GM12878 (cell line): Measurements from ENCODE around the gene NR2E3. TPM values are rescaled to one million over a fixed set of nuclear protein-coding genes. Genes with fewer than 3 reads are reported as not detected.

Experiments
- ATAC-seq: fragments of 200-7000 bp; cut with Tn5 transposase; 3 replicates; pipeline ENCODE4 v1.9.1; 2020; ENCODE audit warnings: mild to moderate bottlenecking, moderate library complexity
- BruUV-seq: library from RNA; stranded (reverse); fragments of 400-500 nt; replicated peaks from 2 replicates; lab custom pipeline; 2021; lab: Mats Ljungman, UMichigan
- CTCF ChIA-PET: fragments of 300-600 bp; sonication (Branson Sonifier 250); formaldehyde crosslinking; extraction: SDS; loops from one replicate; lab custom pipeline; 2021; ENCODE audit warnings: inconsistent platforms; lab: Yijun Ruan, JAX
- POLR2A ChIA-PET: fragments of 350-600 bp; formaldehyde crosslinking; extraction: SDS; loops from one replicate; lab custom pipeline; 2021; ENCODE audit warnings: inconsistent platforms; lab: Charles Lee
- RAD21 ChIA-PET: fragments of 300-600 bp; sonication (Branson Sonifier 250); formaldehyde crosslinking; loops from one replicate; lab custom pipeline; 2023; ENCODE audit warnings: antibody characterized with exemption; ENCODE audit not compliant: unreplicated experiment; lab: Charles Lee
- SMC1A ChIA-PET: fragments of 300-600 bp; sonication (Branson Sonifier 250); formaldehyde crosslinking; loops from one replicate; lab custom pipeline; 2023; ENCODE audit not compliant: unreplicated experiment, uncharacterized antibody; lab: Charles Lee
- DNase-seq: peaks from one replicate; pipeline ENCODE4 v3.0.0-alpha.2; 2011; ENCODE audit warnings: low read depth, low spot score
- FAIRE-seq: peaks from 3 replicates; lab custom pipeline; 2011; peaks lifted over from hg19 to GRCh38; lab: Jason Lieb, UNC
- H2AFZ ChIP-seq: 2 replicates; pipeline ENCODE4 v1.6.0; 2011; ENCODE audit warnings: low read depth, low read length, control low read depth; ENCODE audit not compliant: control insufficient read depth
- H3K27ac ChIP-seq: 2 replicates; pipeline ENCODE4 v1.5.1; 2011; ENCODE audit warnings: control low read depth; ENCODE audit not compliant: control insufficient read depth, insufficient read depth
- H3K27me3 ChIP-seq, 2 experiments: replicated peaks in 1 of 2; 2 replicates each; pipeline versions ENCODE4 v1.6.0 to v1.6.1; 2011; ENCODE audit warnings: low read length in 1 of 2; ENCODE audit not compliant: control insufficient read depth in 2 of 2, insufficient read depth in 2 of 2
- H3K36me3 ChIP-seq, 2 experiments: 2 replicates each; pipeline ENCODE4 v1.5.1; 2011; ENCODE audit warnings: low read length in 1 of 2; ENCODE audit not compliant: control insufficient read depth in 2 of 2, insufficient read depth in 2 of 2
- H3K4me1 ChIP-seq: 2 replicates; pipeline ENCODE4 v1.6.1; 2011; ENCODE audit warnings: mild to moderate bottlenecking, low read length, moderate library complexity, mixed read lengths; ENCODE audit not compliant: control insufficient read depth, insufficient read depth
- H3K4me2 ChIP-seq: 2 replicates; pipeline ENCODE4 v1.6.0; 2011; ENCODE audit warnings: control low read depth; ENCODE audit not compliant: control insufficient read depth, insufficient read depth
- H3K4me3 ChIP-seq: fragments of 200-600 bp; sonication (generic); 2 replicates; pipeline ENCODE4 v1.5.1; 2016
- H3K79me2 ChIP-seq: 2 replicates; pipeline ENCODE4 v1.6.0; 2011; ENCODE audit warnings: low read length; ENCODE audit not compliant: control insufficient read depth, insufficient read depth
- H3K9ac ChIP-seq: 2 replicates; pipeline ENCODE4 v1.8.0; 2011; ENCODE audit warnings: low read length, control low read depth, mixed read lengths; ENCODE audit not compliant: control insufficient read depth, insufficient read depth
- H3K9me3 ChIP-seq: replicated peaks from 3 replicates; pipeline ENCODE4 v1.5.1; 2011; ENCODE audit warnings: mild to moderate bottlenecking, low read length; ENCODE audit not compliant: control insufficient read depth, insufficient read depth
- H4K20me1 ChIP-seq: 2 replicates; pipeline ENCODE4 v1.6.0; 2011; ENCODE audit not compliant: control insufficient read depth, insufficient read depth
- CREM ChIP-seq: IDR thresholded peaks from 2 replicates; pipeline ENCODE4 v1.6.1; 2014; ENCODE audit warnings: antibody characterized with exemption, low read depth
- DPF2 ChIP-seq: fragments of 450-650 bp; IDR thresholded peaks from 2 replicates; pipeline ENCODE4 v1.6.1; 2017; ENCODE audit warnings: mild to moderate bottlenecking
- IKZF1 ChIP-seq: fragments of 450-650 bp; conservative IDR thresholded peaks from 2 replicates; pipeline ENCODE4 v1.6.1; 2017; ENCODE audit warnings: antibody characterized with exemption, mild to moderate bottlenecking
- KLF5 ChIP-seq: fragments of 450-650 bp; IDR thresholded peaks from 2 replicates; pipeline ENCODE4 v1.6.1; 2014; ENCODE audit warnings: mild to moderate bottlenecking; ENCODE audit not compliant: partially characterized antibody
- LARP7 ChIP-seq: fragments of 450-650 bp; IDR thresholded peaks from 2 replicates; pipeline ENCODE4 v1.6.1; 2017; ENCODE audit warnings: mild to moderate bottlenecking
- MYC ChIP-seq: IDR thresholded peaks from 2 replicates; pipeline ENCODE4 v1.6.1; 2011; ENCODE audit warnings: mild to moderate bottlenecking, low read length, moderate library complexity, inconsistent platforms; ENCODE audit not compliant: insufficient read depth, insufficient replicate concordance, insufficient read length, severe bottlenecking
- NBN ChIP-seq: fragments of 450-650 bp; IDR thresholded peaks from 2 replicates; pipeline ENCODE4 v1.6.1; 2016
- NFIC ChIP-seq: IDR thresholded peaks from 2 replicates; pipeline ENCODE4 v1.6.1; 2012; ENCODE audit warnings: low read depth, mild to moderate bottlenecking, inconsistent platforms, low read length, moderate library complexity
- PAX5 ChIP-seq: IDR thresholded peaks from 2 replicates; pipeline ENCODE4 v1.6.1; 2011; ENCODE audit warnings: low read depth, low read length, borderline replicate concordance
- POLR2AphosphoS2 ChIP-seq: IDR thresholded peaks from 2 replicates; pipeline ENCODE4 v1.6.1; 2011; ENCODE audit warnings: low read depth, mild to moderate bottlenecking, low read length, improper control_type of control experiment, moderate library complexity
- RCOR1 ChIP-seq: conservative IDR thresholded peaks from 2 replicates; pipeline ENCODE4 v1.6.1; 2012; ENCODE audit warnings: low read depth, low read length, improper control_type of control experiment
- RUNX3 ChIP-seq: IDR thresholded peaks from 2 replicates; pipeline ENCODE4 v1.6.1; 2012; ENCODE audit warnings: low read length, inconsistent platforms
- SMAD1 ChIP-seq: fragments of 450-650 bp; IDR thresholded peaks from 2 replicates; pipeline ENCODE4 v1.6.1; 2018; ENCODE audit warnings: mild to moderate bottlenecking, low read depth; ENCODE audit not compliant: partially characterized antibody
- SMAD5 ChIP-seq: IDR thresholded peaks from 2 replicates; pipeline ENCODE4 v1.6.1; 2016; ENCODE audit warnings: antibody characterized with exemption, low read depth
- TCF7 ChIP-seq: IDR thresholded peaks from 2 replicates; pipeline ENCODE4 v1.6.1; 2014; ENCODE audit warnings: antibody characterized with exemption, borderline replicate concordance
- YBX1 ChIP-seq: fragments of 450-650 bp; IDR thresholded peaks from 2 replicates; pipeline ENCODE4 v1.6.1; 2016; ENCODE audit warnings: antibody characterized with exemption
- ZBED1 ChIP-seq: IDR thresholded peaks from 2 replicates; pipeline ENCODE4 v1.6.1; 2016; ENCODE audit warnings: borderline replicate concordance
- ZNF217 ChIP-seq: fragments of 450-650 bp; IDR thresholded peaks from 2 replicates; pipeline ENCODE4 v1.6.1; 2017; ENCODE audit warnings: antibody characterized with exemption, mild to moderate bottlenecking
- WGBS: methylation state at CpG from one replicate; pipeline ENCODE4 v1.1.6; 2016; ENCODE audit warnings: low lambda C conversion rate; ENCODE audit not compliant: insufficient replicate concordance, insufficient coverage; ENCODE audit errors: missing lambda C conversion rate; 5-methylcytosine and 5-hydroxymethylcytosine counted together
- in situ Hi-C: fragments of 300-500 bp; cut with MboI; formaldehyde crosslinking; loops from 9 replicates; pipeline ENCODE4 v1.14.3; 2018; ENCODE audit warnings: mixed read lengths
- intact Hi-C: fragments of 100-400 bp; cut with micrococcal nuclease; formaldehyde crosslinking; loops from one replicate; pipeline ENCODE4 v1.14.2; 2022; ENCODE audit not compliant: unreplicated experiment
- polyA plus RNA-seq, 11 experiments: library from polyadenylated mRNA; depleted of rRNA in 4 of 11; unstranded in 6 of 11; stranded (reverse) in 5 of 11; fragments of >200 nt; fragmentation: Nextera tagmentation in 4 of 11; fragmentation: Illumina TruSeq in 1 of 11; extraction: Ambion mirVana in 4 of 11; extraction: Trizol in 1 of 11; gene quantifications; 1 replicate in 1 of 11; 2 replicates in 10 of 11; pipeline versions ENCODE4 v1.2.1 to v1.2.3, GENCODE V29; 2011 to 2016; ENCODE audit warnings: inconsistent platforms in 2 of 11, missing spikeins in 2 of 11, low read depth in 1 of 11
- total RNA-seq, 4 experiments: library from RNA; depleted of rRNA in 3 of 4; stranded (reverse); fragments of >200 nt in 3 of 4; fragmentation: Illumina TruSeq in 1 of 4; extraction: Trizol in 1 of 4; gene quantifications; 2 replicates each; pipeline versions ENCODE4 v1.2.1 to v1.2.3, GENCODE V29; 2013 to 2021
- TF ChIP-seq, protein P1 (sequence below): IDR thresholded peaks from 2 replicates; pipeline ENCODE4 v1.6.1; 2012; ENCODE audit warnings: improper control_type of control experiment, low read depth, low read length; ENCODE audit not compliant: insufficient replicate concordance
- TF ChIP-seq, protein P2 (sequence below): fragments of 450-650 bp; formaldehyde crosslinking; IDR thresholded peaks from 2 replicates; pipeline ENCODE4 v1.4.0; 2022; ENCODE audit warnings: mild to moderate bottlenecking, moderate library complexity

The NR2E3 gene
- total and polyA plus RNA-seq, 10 of the 15 experiments (the other 5 are each of a cell fraction or from before 2014, with no cell fraction given): 0.05 to 0.11 (median 0.11) TPM; not detected in 7

GRCh38 chr15:71785996-71786395, 24.4 kb upstream of the NR2E3 start:
- peaks cover 15% of the 10 kb centered on the region for H3K4me1 ChIP-seq
- H3K4me3 ChIP-seq: no peak overlapping the region
- no peak overlapping the region for H2AFZ ChIP-seq
- H3K36me3 ChIP-seq: no peaks in the 10 kb centered on the region
- H3K9ac ChIP-seq: no peak overlapping the region
- DNase-seq (no peak), FAIRE-seq (no peak), ATAC-seq (no peak)
- intact Hi-C loops: no loop called here
- H3K79me2 ChIP-seq: no peaks in the 10 kb centered on the region
- POLR2A ChIA-PET: no interaction called here
- SMC1A ChIA-PET: interaction anchor here (0.8 to 1.6 kb wide), 2 partner anchors 342 to 370 kb away, joined by 3 to 5 read pairs; no protein-coding TSS in a partner anchor
- CTCF ChIA-PET: interaction anchor here (0.8 to 1.5 kb wide), 3 partner anchors 16 to 377 kb away, joined by 3 to 5 read pairs (median 3); no protein-coding TSS in a partner anchor
- H3K27me3 ChIP-seq: no peaks in the 10 kb centered on the region; a peak in 1 of 4 replicates
- in situ Hi-C loops: no loop called here
- BruUV-seq: no TSS peak
- no peaks in the 10 kb centered on the region for H4K20me1 ChIP-seq
- peak overlapping the region; percentile 60 for H3K4me2 ChIP-seq
- 22% methylated on average over 2 of the region's 2 CpGs for WGBS
- RAD21 ChIA-PET: no interaction called here
- no peaks in the 10 kb centered on the region for H3K9me3 ChIP-seq
- H3K27ac ChIP-seq: no peak overlapping the region
- TF ChIP-seq PAX5 (no peak), YBX1 (no peak), ZBED1 (no peak), SMAD5 (no peak), SMAD1 (no peak), RUNX3 (peak; percentile 78), NBN (no peak), TCF7 (no peak), POLR2AphosphoS2 (no peak), NFIC (peak; percentile 29; the same call in 1 of the 2 replicates), IKZF1 (no peak), KLF5 (no peak), MYC (no peak), ZNF217 (no peak), CREM (0 out of 2 replicates have a peak, but pooled peaks have one; percentile 9), RCOR1 (no peak), LARP7 (no peak), DPF2 (no peak)
- TF ChIP-seq, protein P1, sequence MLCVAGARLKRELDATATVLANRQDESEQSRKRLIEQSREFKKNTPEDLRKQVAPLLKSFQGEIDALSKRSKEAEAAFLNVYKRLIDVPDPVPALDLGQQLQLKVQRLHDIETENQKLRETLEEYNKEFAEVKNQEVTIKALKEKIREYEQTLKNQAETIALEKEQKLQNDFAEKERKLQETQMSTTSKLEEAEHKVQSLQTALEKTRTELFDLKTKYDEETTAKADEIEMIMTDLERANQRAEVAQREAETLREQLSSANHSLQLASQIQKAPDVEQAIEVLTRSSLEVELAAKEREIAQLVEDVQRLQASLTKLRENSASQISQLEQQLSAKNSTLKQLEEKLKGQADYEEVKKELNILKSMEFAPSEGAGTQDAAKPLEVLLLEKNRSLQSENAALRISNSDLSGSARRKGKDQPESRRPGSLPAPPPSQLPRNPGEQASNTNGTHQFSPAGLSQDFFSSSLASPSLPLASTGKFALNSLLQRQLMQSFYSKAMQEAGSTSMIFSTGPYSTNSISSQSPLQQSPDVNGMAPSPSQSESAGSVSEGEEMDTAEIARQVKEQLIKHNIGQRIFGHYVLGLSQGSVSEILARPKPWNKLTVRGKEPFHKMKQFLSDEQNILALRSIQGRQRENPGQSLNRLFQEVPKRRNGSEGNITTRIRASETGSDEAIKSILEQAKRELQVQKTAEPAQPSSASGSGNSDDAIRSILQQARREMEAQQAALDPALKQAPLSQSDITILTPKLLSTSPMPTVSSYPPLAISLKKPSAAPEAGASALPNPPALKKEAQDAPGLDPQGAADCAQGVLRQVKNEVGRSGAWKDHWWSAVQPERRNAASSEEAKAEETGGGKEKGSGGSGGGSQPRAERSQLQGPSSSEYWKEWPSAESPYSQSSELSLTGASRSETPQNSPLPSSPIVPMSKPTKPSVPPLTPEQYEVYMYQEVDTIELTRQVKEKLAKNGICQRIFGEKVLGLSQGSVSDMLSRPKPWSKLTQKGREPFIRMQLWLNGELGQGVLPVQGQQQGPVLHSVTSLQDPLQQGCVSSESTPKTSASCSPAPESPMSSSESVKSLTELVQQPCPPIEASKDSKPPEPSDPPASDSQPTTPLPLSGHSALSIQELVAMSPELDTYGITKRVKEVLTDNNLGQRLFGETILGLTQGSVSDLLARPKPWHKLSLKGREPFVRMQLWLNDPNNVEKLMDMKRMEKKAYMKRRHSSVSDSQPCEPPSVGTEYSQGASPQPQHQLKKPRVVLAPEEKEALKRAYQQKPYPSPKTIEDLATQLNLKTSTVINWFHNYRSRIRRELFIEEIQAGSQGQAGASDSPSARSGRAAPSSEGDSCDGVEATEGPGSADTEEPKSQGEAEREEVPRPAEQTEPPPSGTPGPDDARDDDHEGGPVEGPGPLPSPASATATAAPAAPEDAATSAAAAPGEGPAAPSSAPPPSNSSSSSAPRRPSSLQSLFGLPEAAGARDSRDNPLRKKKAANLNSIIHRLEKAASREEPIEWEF: no peak
- TF ChIP-seq, protein P2, sequence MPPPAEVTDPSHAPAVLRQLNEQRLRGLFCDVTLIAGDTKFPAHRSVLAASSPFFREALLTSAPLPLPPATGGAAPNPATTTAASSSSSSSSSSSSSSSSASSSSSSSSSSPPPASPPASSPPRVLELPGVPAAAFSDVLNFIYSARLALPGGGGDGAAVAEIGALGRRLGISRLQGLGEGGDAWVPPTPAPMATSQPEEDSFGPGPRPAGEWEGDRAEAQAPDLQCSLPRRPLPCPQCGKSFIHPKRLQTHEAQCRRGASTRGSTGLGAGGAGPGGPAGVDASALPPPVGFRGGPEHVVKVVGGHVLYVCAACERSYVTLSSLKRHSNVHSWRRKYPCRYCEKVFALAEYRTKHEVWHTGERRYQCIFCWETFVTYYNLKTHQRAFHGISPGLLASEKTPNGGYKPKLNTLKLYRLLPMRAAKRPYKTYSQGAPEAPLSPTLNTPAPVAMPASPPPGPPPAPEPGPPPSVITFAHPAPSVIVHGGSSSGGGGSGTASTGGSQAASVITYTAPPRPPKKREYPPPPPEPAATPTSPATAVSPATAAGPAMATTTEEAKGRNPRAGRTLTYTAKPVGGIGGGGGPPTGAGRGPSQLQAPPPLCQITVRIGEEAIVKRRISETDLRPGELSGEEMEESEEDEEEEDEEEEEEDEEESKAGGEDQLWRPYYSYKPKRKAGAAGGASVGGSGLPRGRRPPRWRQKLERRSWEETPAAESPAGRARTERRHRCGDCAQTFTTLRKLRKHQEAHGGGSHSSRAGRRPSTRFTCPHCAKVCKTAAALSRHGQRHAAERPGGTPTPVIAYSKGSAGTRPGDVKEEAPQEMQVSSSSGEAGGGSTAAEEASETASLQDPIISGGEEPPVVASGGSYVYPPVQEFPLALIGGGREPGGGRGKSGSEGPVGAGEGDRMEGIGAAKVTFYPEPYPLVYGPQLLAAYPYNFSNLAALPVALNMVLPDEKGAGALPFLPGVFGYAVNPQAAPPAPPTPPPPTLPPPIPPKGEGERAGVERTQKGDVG: no peak
